Neutrophil (primary cell): Measurements from ENCODE around the gene CHST10.
"Not testable (repeated sequence)": the region's sequence is repeated elsewhere in the genome, so short reads cannot be mapped to it uniquely, and the experiment has no call there.

Experiments used
- H3K27ac ChIP-seq: fragments of 200-600 bp; sonication (generic); 2 replicates; pipeline ENCODE4 v1.5.1; 2016; ENCODE audit warnings: mild to moderate bottlenecking, moderate library complexity
- H3K27me3 ChIP-seq: fragments of 200-600 bp; sonication (generic); 2 replicates; pipeline ENCODE4 v1.6.0; 2016; ENCODE audit warnings: mild to moderate bottlenecking
- H3K36me3 ChIP-seq: fragments of 200-600 bp; sonication (generic); 2 replicates; pipeline ENCODE4 v1.5.1; 2017
- H3K4me1 ChIP-seq, 2 experiments: fragments of 200-600 bp in 1 of 2; sonication (generic) in 1 of 2; 1 replicate in 1 of 2; 2 replicates in 1 of 2; pipeline versions ENCODE4 v1.5.1 to v1.6.1; 2013 to 2016; ENCODE audit warnings: low read depth in 1 of 2, low read length in 1 of 2, mild to moderate bottlenecking in 1 of 2, moderate library complexity in 1 of 2; ENCODE audit not compliant: control insufficient read depth in 1 of 2, insufficient read depth in 1 of 2
- H3K4me3 ChIP-seq, 2 experiments: fragments of 200-600 bp in 1 of 2; sonication (generic) in 1 of 2; 1 replicate in 1 of 2; 2 replicates in 1 of 2; pipeline ENCODE4 v1.5.1; 2013 to 2016; ENCODE audit warnings: low read depth in 1 of 2, low read length in 1 of 2, mild to moderate bottlenecking in 1 of 2, moderate library complexity in 1 of 2
- H3K9me3 ChIP-seq: fragments of 200-600 bp; sonication (generic); 2 replicates; pipeline ENCODE4 v1.5.1; 2016
- CTCF ChIP-seq: fragments of 200-600 bp; sonication (generic); IDR thresholded peaks from 2 replicates; pipeline ENCODE4 v1.5.1; 2016; ENCODE audit warnings: antibody characterized with exemption

CHST10 gene

DNA sequence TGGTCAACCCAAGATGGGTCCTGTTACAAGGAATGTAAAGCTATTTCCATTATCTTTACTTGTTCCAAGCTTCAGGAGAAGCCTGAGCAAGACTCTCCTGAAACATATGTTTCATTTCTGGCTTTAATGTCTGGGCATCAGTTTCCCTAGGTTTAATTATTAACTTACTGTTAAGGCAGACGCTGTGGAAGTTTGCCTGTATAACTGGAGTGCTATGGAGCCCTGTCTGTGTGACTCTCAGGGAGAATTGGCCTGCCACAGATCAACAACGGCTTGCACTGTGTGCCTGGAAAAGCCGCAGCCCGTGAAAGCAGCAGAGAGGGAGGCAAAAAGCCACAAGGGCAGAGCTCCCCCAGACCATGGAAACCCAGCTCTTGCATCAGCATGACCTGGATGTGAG is 73.0 kb downstream of the CHST10 start:
- no peak for TF ChIP-seq CTCF
- H3K9me3 ChIP-seq, result no peaks in the 10 kb centered on the region
- H3K4me1 ChIP-seq, result no peaks in the 10 kb centered on the region
- no peak overlapping the region for H3K4me3 ChIP-seq
- peaks cover 9% of the 10 kb centered on the region for H3K27me3 ChIP-seq
- no peak overlapping the region for H3K27ac ChIP-seq
- H3K36me3 ChIP-seq, result no peaks in the 10 kb centered on the region

DNA sequence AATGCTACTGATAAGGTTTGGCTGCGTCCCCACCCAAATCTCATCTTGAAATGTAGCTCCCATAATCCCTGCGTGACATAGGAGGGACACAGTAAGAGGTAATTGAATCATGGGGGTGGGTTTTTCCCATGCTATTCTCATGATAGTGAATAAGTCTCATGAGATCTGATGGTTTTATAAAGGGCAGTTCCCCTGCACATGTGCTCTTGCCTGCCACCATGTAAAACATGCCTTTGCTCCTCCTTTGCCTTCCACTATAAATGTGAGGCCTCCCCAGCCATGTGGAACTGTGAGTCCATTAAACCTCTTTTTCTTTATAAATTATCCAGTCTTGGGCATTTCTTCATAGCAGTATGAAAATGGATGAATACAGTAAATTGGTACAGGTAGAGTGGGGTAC is 75.0 kb downstream of the CHST10 start:
- not testable (repeated sequence) for H3K4me3 ChIP-seq, H3K27ac ChIP-seq

More for the DNA sequence above, 75.0 kb downstream of the CHST10 start:
- H3K36me3 ChIP-seq, H3K9me3 ChIP-seq, H3K4me1 ChIP-seq: not testable (repeated sequence)
- peaks cover 17% of the 10 kb centered on the region for H3K27me3 ChIP-seq
